HG02610 (cell line): ENCODE data around the gene ITGB5.

Experiments used
- ATAC-seq: cut with Tn5 transposase; IDR thresholded peaks from one replicate; pipeline ENCODE4 v1.9.1; 2021; ENCODE audit warnings: mild to moderate bottlenecking, moderate library complexity; ENCODE audit not compliant: unreplicated experiment

The ITGB5 gene

GRCh38 chr3:124867511-124867910 is 19.7 kb downstream of the ITGB5 start:
- no peak for ATAC-seq

- no peak for ATAC-seq
Measured at GRCh38 chr3:124862006-124862405, 25.2 kb downstream of the ITGB5 start.

- no peak for ATAC-seq
Measured at GRCh38 chr3:124861041-124861440, 26.1 kb downstream of the ITGB5 start.

- ATAC-seq = no peak
Measured at GRCh38 chr3:124860599-124860998, 26.6 kb downstream of the ITGB5 start.

- ATAC-seq = no peak
Measured at GRCh38 chr3:124859025-124859424, 28.1 kb downstream of the ITGB5 start.

GRCh38 chr3:124858275-124858674 is 28.9 kb downstream of the ITGB5 start:
- ATAC-seq = no peak

GRCh38 chr3:124856677-124857076 is 30.5 kb downstream of the ITGB5 start:
- no peak for ATAC-seq

GRCh38 chr3:124854009-124854408 is 33.2 kb downstream of the ITGB5 start:
- ATAC-seq = no peak

- no peak for ATAC-seq
Measured at GRCh38 chr3:124853446-124853845, 33.7 kb downstream of the ITGB5 start.

- ATAC-seq = no peak
Measured at GRCh38 chr3:124851905-124852304, 35.3 kb downstream of the ITGB5 start.

GRCh38 chr3:124851136-124851535 is 36.0 kb downstream of the ITGB5 start:
- no peak for ATAC-seq

- no peak for ATAC-seq
Measured at GRCh38 chr3:124850633-124851032, 36.5 kb downstream of the ITGB5 start.

- ATAC-seq = no peak
Measured at GRCh38 chr3:124850212-124850611, 37.0 kb downstream of the ITGB5 start.

- no peak for ATAC-seq
Measured at GRCh38 chr3:124848300-124848699, 38.9 kb downstream of the ITGB5 start.

GRCh38 chr3:124847863-124848262 is 39.3 kb downstream of the ITGB5 start:
- no peak for ATAC-seq

GRCh38 chr3:124847051-124847450 is 40.1 kb downstream of the ITGB5 start:
- no peak for ATAC-seq

- no peak for ATAC-seq
Measured at GRCh38 chr3:124846189-124846588, 41.0 kb downstream of the ITGB5 start.

- no peak for ATAC-seq
Measured at GRCh38 chr3:124845406-124845805, 41.8 kb downstream of the ITGB5 start.

- ATAC-seq = no peak
Measured at GRCh38 chr3:124843506-124844177, 43.5 kb downstream of the ITGB5 start.

GRCh38 chr3:124843047-124843446 is 44.1 kb downstream of the ITGB5 start:
- ATAC-seq = no peak

- ATAC-seq = no peak
Measured at GRCh38 chr3:124841517-124841916, 45.6 kb downstream of the ITGB5 start.

- ATAC-seq = no peak
Measured at GRCh38 chr3:124840331-124840730, 46.8 kb downstream of the ITGB5 start.

GRCh38 chr3:124839896-124840295 is 47.3 kb downstream of the ITGB5 start:
- ATAC-seq = no peak
